IMR-90 (cell line): ENCODE measurements around the gene CLN3. TPM values are rescaled to one million over a fixed set of nuclear protein-coding genes. Genes with fewer than 3 reads are reported as not detected.

ENCODE experiments used
- ATAC-seq: fragments of 200-7000 bp; cut with Tn5 transposase; 2 replicates; pipeline ENCODE4 v1.9.1; 2020; ENCODE audit warnings: low read depth, mild to moderate bottlenecking, moderate library complexity
- BruUV-seq: library from RNA; stranded (reverse); fragments of 400-500 nt; replicated peaks from 2 replicates; lab custom pipeline; 2021; lab: Mats Ljungman, UMichigan
- CTCF ChIA-PET: fragments of 300-600 bp; formaldehyde crosslinking; extraction: SDS; loops from one replicate; lab custom pipeline; 2021; ENCODE audit warnings: antibody characterized with exemption; lab: Yijun Ruan, JAX
- POLR2A ChIA-PET: fragments of 300-600 bp; sonication (Branson Sonifier 250); formaldehyde crosslinking; loops from one replicate; lab custom pipeline; 2022; ENCODE audit warnings: antibody characterized with exemption; ENCODE audit not compliant: unreplicated experiment; lab: Charles Lee
- DNase-seq: peaks from one replicate; pipeline ENCODE4 v3.0.0; 2013
- H2AFZ ChIP-seq: replicated peaks from 2 replicates; pipeline ENCODE3; 2013; ENCODE audit warnings: low read length, mild to moderate bottlenecking; ENCODE audit not compliant: poor library complexity
- H2AK5ac ChIP-seq: 2 replicates; pipeline ENCODE4 v1.6.1; 2013; ENCODE audit warnings: low read depth, low read length, inconsistent platforms
- H2AK9ac ChIP-seq: replicated peaks from 2 replicates; pipeline ENCODE3; 2013; ENCODE audit warnings: mild to moderate bottlenecking, low read depth, low read length, moderate library complexity; ENCODE audit not compliant: poor library complexity
- H2BK120ac ChIP-seq: 2 replicates; pipeline ENCODE4 v1.6.1; 2013; ENCODE audit warnings: low read depth, low read length, inconsistent platforms
- H2BK15ac ChIP-seq: 3 replicates; pipeline ENCODE4 v1.6.1; 2013; ENCODE audit warnings: low read depth, low read length, inconsistent platforms
- H2BK20ac ChIP-seq: 2 replicates; pipeline ENCODE4 v1.6.1; 2013; ENCODE audit warnings: low read depth, mild to moderate bottlenecking, inconsistent platforms, low read length, moderate library complexity
- H2BK5ac ChIP-seq: 2 replicates; pipeline ENCODE4 v1.6.1; 2013; ENCODE audit warnings: mild to moderate bottlenecking, low read depth, low read length, inconsistent platforms; ENCODE audit not compliant: poor library complexity, severe bottlenecking
- H3K14ac ChIP-seq: replicated peaks from 2 replicates; pipeline ENCODE4 v1.6.1; 2013; ENCODE audit warnings: low read depth, low read length, inconsistent platforms
- H3K18ac ChIP-seq: 2 replicates; pipeline ENCODE4 v1.6.1; 2013; ENCODE audit warnings: low read depth, low read length, control low read depth
- H3K23ac ChIP-seq: 2 replicates; pipeline ENCODE4 v1.6.1; 2013; ENCODE audit warnings: low read depth, low read length, inconsistent platforms
- H3K27ac ChIP-seq: 2 replicates; pipeline ENCODE4 v1.5.1; 2013; ENCODE audit warnings: mild to moderate bottlenecking, control low read depth, low read length; ENCODE audit not compliant: insufficient read depth
- H3K27me3 ChIP-seq: 2 replicates; pipeline ENCODE4 v1.6.1; 2013; ENCODE audit warnings: low read length; ENCODE audit not compliant: control insufficient read depth, insufficient read depth
- H3K36me3 ChIP-seq: 2 replicates; pipeline ENCODE4 v1.6.1; 2013; ENCODE audit warnings: low read length, mixed read lengths; ENCODE audit not compliant: control insufficient read depth, insufficient read depth
- H3K4ac ChIP-seq: 2 replicates; pipeline ENCODE4 v1.6.1; 2013; ENCODE audit warnings: low read depth, low read length, inconsistent platforms
- H3K4me1 ChIP-seq: 2 replicates; pipeline ENCODE4 v1.6.1; 2013; ENCODE audit warnings: low read length, mixed read lengths; ENCODE audit not compliant: control insufficient read depth, insufficient read depth
- H3K4me2 ChIP-seq: 2 replicates; pipeline ENCODE4 v1.6.1; 2013; ENCODE audit warnings: low read depth, mild to moderate bottlenecking, control low read depth, low read length, moderate library complexity
- H3K4me3 ChIP-seq: 2 replicates; pipeline ENCODE4 v1.5.1; 2013; ENCODE audit warnings: low read depth, mild to moderate bottlenecking, control low read depth, low read length, moderate library complexity; ENCODE audit not compliant: insufficient read depth
- H3K56ac ChIP-seq: 2 replicates; pipeline ENCODE4 v1.6.1; 2013; ENCODE audit warnings: low read length, inconsistent platforms; ENCODE audit not compliant: insufficient read depth; ENCODE audit errors: extremely low read depth
- H3K79me1 ChIP-seq, 2 experiments: 2 replicates each; pipeline ENCODE4 v1.6.1; 2013; ENCODE audit warnings: low read length in 2 of 2, inconsistent platforms in 1 of 2, low read depth in 1 of 2
- H3K9ac ChIP-seq: 2 replicates; pipeline ENCODE4 v1.6.1; 2013; ENCODE audit warnings: low read depth, low read length, control low read depth
- H3K9me1 ChIP-seq: 2 replicates; pipeline ENCODE4 v1.6.1; 2013; ENCODE audit warnings: low read length, inconsistent platforms; ENCODE audit not compliant: insufficient read depth
- H3K9me3 ChIP-seq: 2 replicates; pipeline ENCODE4 v1.6.1; 2013; ENCODE audit warnings: low read length; ENCODE audit not compliant: control insufficient read depth, insufficient read depth
- H4K20me1 ChIP-seq: 2 replicates; pipeline ENCODE4 v1.6.1; 2013; ENCODE audit warnings: low read length, inconsistent platforms; ENCODE audit not compliant: insufficient read depth
- H4K5ac ChIP-seq: 2 replicates; pipeline ENCODE4 v1.6.1; 2013; ENCODE audit warnings: mild to moderate bottlenecking, low read depth, low read length, control low read depth
- H4K8ac ChIP-seq, 2 experiments: 2 replicates each; pipeline ENCODE4 v1.6.1; 2013; ENCODE audit warnings: low read depth in 2 of 2, low read length in 2 of 2, control low read depth in 1 of 2, inconsistent platforms in 1 of 2
- H4K91ac ChIP-seq: 2 replicates; pipeline ENCODE4 v1.6.1; 2013; ENCODE audit warnings: low read depth, low read length, inconsistent platforms; ENCODE audit not compliant: insufficient read depth
- MXI1 ChIP-seq: IDR thresholded peaks from 2 replicates; pipeline ENCODE4 v1.6.1; 2012; ENCODE audit warnings: low read depth, mild to moderate bottlenecking, low read length, moderate library complexity, borderline replicate concordance
- POLR2A ChIP-seq: IDR thresholded peaks from 2 replicates; pipeline ENCODE4 v1.6.1; 2012; ENCODE audit warnings: mild to moderate bottlenecking, low read depth, low read length
- SMC3 ChIP-seq: fragments of 150-350 bp; IDR thresholded peaks from 2 replicates; pipeline ENCODE4 v1.6.1; 2016; ENCODE audit warnings: low read depth, mild to moderate bottlenecking, antibody characterized with exemption, low read length, moderate library complexity
- WGBS, 2 experiments: methylation state at CpG; one replicate each; pipeline versions ENCODE4 v1.1.5 to v1.1.7; 2013; ENCODE audit warnings: missing lambda C conversion rate in 2 of 2; ENCODE audit not compliant: insufficient read length in 1 of 2; ENCODE audit errors: extremely low coverage in 2 of 2; 5-methylcytosine and 5-hydroxymethylcytosine counted together
- dilution Hi-C: fragments of 300-500 bp; cut with HindIII; formaldehyde crosslinking; loops from one replicate; pipeline ENCODE4 v1.14.3; 2018; ENCODE audit warnings: low sequenced_read_pairs; ENCODE audit not compliant: unreplicated experiment
- in situ Hi-C: fragments of 300-500 bp; cut with MboI; formaldehyde crosslinking; loops from 3 replicates; pipeline ENCODE4 v1.14.3; 2019; ENCODE audit warnings: low sequenced_read_pairs, inconsistent platforms, mixed read lengths
- intact Hi-C: fragments of 100-400 bp; cut with micrococcal nuclease; formaldehyde crosslinking; loops from 2 replicates; pipeline ENCODE4 v1.10.0; 2022
- polyA plus RNA-seq, 3 experiments: library from polyadenylated mRNA; depleted of rRNA; stranded (reverse); fragments of >200 nt; gene quantifications; 2 replicates each; pipeline ENCODE4 v1.2.3, GENCODE V29; 2012; ENCODE audit warnings: low replicate concordance in 1 of 3
- total RNA-seq: library from RNA; depleted of rRNA; stranded (reverse); fragments of >200 nt; gene quantifications from 2 replicates; pipeline ENCODE4 v1.2.3, GENCODE V29; 2012

The CLN3 gene
- total and polyA plus RNA-seq, 2 of the 4 experiments (the other 2 are of a cell fraction), result 3.9 to 15.9 TPM

DNA sequence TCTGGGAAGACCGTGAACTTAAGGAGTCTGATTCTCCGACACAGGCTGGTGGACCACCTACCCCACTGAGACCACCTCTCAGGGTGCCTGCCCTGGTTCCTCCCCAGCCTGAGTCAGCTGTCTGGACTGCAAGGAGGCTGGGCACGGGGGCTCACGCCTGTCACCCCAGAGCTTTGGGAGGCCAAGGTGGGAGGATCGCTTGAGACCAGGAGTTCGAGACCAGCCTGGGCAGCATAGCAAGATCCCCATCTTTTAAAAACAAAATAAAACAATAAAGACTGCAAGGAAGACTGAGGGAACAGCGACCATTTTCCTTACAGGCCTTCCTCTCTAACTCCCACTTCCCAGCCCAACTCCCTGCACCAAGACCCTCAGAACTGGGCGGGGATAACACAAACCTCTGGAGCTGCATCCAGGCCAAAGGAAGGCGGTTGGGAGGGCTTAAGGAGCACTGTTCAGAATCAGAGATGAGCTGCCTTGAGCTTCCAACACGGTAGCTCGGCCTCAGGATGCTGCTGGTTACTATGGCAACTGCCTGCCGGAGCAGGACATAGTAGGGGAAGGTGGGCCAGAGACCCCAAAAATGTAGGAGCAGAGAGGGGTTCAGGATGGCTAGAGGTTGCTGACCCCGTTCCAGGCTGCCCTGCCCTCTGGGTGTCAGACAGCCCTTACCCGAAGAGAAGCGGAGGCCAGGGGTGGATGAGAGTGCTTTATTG lies 7.0 kb upstream of the CLN3 start:
- Histone ChIP-seq H4K5ac (no peak overlapping the region), H3K4me1 (no peaks in the 10 kb centered on the region), H2AFZ (no peak overlapping the region), H3K14ac (no peak overlapping the region), H3K4ac (no peak overlapping the region), H3K79me1 (no peaks in the 10 kb centered on the region), H4K91ac (no peak overlapping the region), H3K36me3 (no peaks in the 10 kb centered on the region), H2BK20ac (no peak overlapping the region), H2BK5ac (no peak overlapping the region), H2BK120ac (no peak overlapping the region), H2AK5ac (no peak overlapping the region), H3K4me3 (no peak overlapping the region), H3K9ac (no peak overlapping the region), H3K9me3 (no peaks in the 10 kb centered on the region), H4K8ac (no peak overlapping the region), H3K27me3 (peaks cover 33% of the 10 kb centered on the region), H3K18ac (no peak overlapping the region), H2BK15ac (no peak overlapping the region), H3K56ac (no peak overlapping the region), H4K20me1 (no peaks in the 10 kb centered on the region), H3K23ac (no peak overlapping the region), H3K27ac (no peak overlapping the region), H3K9me1 (peaks cover 4% of the 10 kb centered on the region; the same call in 1 of the 2 replicates), H2AK9ac (no peak overlapping the region), H3K4me2 (no peak overlapping the region)
- ATAC-seq, result no peak
- 46% methylated on average over 3 of the region's 15 CpGs; no CpG with 5 or more reads in 1 of the 2 experiments for WGBS, 2 experiments
- DNase-seq, result no peak
- BruUV-seq, result no TSS peak
- CTCF ChIA-PET, result no interaction called here
- TF ChIP-seq SMC3 (no peak), POLR2A (no peak), MXI1 (no peak)
- intact Hi-C loops (no loop called here), dilution Hi-C loops (no loop called here), in situ Hi-C loops (no loop called here)
- POLR2A ChIA-PET, result no interaction called here
